Esophagus squamous epithelium (tissue), 5 donors: Measurements from ENCODE around the gene MALT1. TPM values are rescaled to one million over a fixed set of nuclear protein-coding genes. Genes with fewer than 3 reads are reported as not detected.
A peak's percentile ranks its signal among the peaks of the same experiment; 100 is the strongest.

Experiments
- DNase-seq: peaks from one replicate; lab custom pipeline; 2025; lab: John Stamatoyannopoulos, UW
- H3K27ac ChIP-seq, 4 donors: fragments of 200-600 bp; sonication (generic); one replicate each; pipeline ENCODE4 v1.5.1; 2016 to 2019; ENCODE audit warnings: mild to moderate bottlenecking in 1 of 4
- H3K27me3 ChIP-seq, 4 donors: fragments of 200-600 bp; sonication (generic); 1 replicate in 3 of 4; 2 replicates in 1 of 4; pipeline versions ENCODE4 v1.5.1 to v1.6.0; 2017 to 2021; ENCODE audit warnings: antibody characterized with exemption in 1 of 4
- H3K36me3 ChIP-seq, 3 donors: fragments of 200-600 bp; sonication (generic); one replicate each; pipeline ENCODE4 v1.5.1; 2016 to 2019
- H3K4me1 ChIP-seq, 3 donors: fragments of 200-600 bp; sonication (generic); one replicate each; pipeline ENCODE4 v1.5.1; 2017 to 2019
- H3K4me3 ChIP-seq, 4 donors: fragments of 200-600 bp; sonication (generic); 1 replicate in 3 of 4; 2 replicates in 1 of 4; pipeline ENCODE4 v1.5.1; 2016 to 2019; ENCODE audit warnings: mild to moderate bottlenecking in 2 of 4, moderate library complexity in 1 of 4
- H3K9me3 ChIP-seq, 3 donors: fragments of 200-600 bp; sonication (generic); one replicate each; pipeline ENCODE4 v1.5.1; 2016 to 2019
- POLR2A ChIP-seq, 4 donors: fragments of 450-650 bp; IDR thresholded peaks; one replicate each; pipeline ENCODE4 v1.6.1; 2017; ENCODE audit warnings: antibody characterized with exemption in 4 of 4, mild to moderate bottlenecking in 4 of 4, moderate library complexity in 3 of 4
- WGBS, 2 donors: methylation state at CpG; one replicate each; pipeline ENCODE4 v1.1.5; 2018; 5-methylcytosine and 5-hydroxymethylcytosine counted together
- intact Hi-C: fragments of 100-400 bp; cut with DNase I; formaldehyde crosslinking; loops from one replicate; pipeline ENCODE4 v1.15.0; 2022
- total RNA-seq, 4 donors: library from RNA; depleted of rRNA; stranded (reverse); fragments of >200 nt; gene quantifications; one replicate each; pipeline ENCODE4 v1.1.0, GENCODE V29; 2016
- TF ChIP-seq, protein P1 (sequence below), 6 experiments: fragments of 450-650 bp in 4 of 6; fragments of 200-600 bp in 2 of 6; sonication (generic) in 2 of 6; IDR thresholded peaks; one replicate each; pipeline ENCODE4 v1.5.1; 2016 to 2019; ENCODE audit warnings: antibody characterized with exemption in 6 of 6, mild to moderate bottlenecking in 4 of 6, moderate library complexity in 4 of 6
- donor health status: DM: yes; HTN: yes; CAD: no.

MALT1 gene
- total RNA-seq, 4 donors from 2014 or later = 25.2 to 48.6 (median 30.7) TPM

DNA sequence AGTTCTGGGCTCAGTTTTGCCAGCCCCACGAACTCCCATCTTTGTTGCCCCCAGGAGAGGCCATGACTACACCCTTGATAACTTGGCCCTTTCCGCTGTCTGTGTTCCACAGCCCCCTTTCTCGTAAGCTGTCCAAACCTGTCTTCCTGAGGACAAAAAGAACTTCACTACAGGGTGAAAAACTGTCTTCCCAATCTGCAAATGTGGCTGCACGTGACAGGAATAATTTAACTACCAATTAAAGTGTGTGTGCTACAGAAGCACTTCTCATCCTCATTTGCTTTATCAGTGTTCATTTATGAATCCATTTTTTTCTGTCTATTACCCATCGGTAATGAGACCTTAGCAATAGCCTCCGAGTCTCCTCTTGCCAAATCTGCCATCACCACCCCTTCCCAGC, 33.3 kb upstream of the MALT1 start:
- Histone ChIP-seq H3K36me3 (no peaks in the 10 kb centered on the region), H3K27ac (peak overlapping the region in 2 of 4 donors; percentile 66 to 74), H3K27me3 (no peaks in the 10 kb centered on the region), H3K4me1 (peaks cover 6 to 69% (median 28%) of the 10 kb centered on the region in 3 donors), H3K4me3 (no peak overlapping the region), H3K9me3 (no peaks in the 10 kb centered on the region)
- WGBS, 2 donors = 79 to 80% methylated on average over 6 of the region's 6 CpGs
- intact Hi-C loops = no loop called here
- no peak for TF ChIP-seq POLR2A (IDR thresholded peaks at IDR 0.05)
- TF ChIP-seq, protein P1, sequence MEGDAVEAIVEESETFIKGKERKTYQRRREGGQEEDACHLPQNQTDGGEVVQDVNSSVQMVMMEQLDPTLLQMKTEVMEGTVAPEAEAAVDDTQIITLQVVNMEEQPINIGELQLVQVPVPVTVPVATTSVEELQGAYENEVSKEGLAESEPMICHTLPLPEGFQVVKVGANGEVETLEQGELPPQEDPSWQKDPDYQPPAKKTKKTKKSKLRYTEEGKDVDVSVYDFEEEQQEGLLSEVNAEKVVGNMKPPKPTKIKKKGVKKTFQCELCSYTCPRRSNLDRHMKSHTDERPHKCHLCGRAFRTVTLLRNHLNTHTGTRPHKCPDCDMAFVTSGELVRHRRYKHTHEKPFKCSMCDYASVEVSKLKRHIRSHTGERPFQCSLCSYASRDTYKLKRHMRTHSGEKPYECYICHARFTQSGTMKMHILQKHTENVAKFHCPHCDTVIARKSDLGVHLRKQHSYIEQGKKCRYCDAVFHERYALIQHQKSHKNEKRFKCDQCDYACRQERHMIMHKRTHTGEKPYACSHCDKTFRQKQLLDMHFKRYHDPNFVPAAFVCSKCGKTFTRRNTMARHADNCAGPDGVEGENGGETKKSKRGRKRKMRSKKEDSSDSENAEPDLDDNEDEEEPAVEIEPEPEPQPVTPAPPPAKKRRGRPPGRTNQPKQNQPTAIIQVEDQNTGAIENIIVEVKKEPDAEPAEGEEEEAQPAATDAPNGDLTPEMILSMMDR (IDR thresholded peaks at IDR 0.05) = no peak
- no peak for DNase-seq

DNA sequence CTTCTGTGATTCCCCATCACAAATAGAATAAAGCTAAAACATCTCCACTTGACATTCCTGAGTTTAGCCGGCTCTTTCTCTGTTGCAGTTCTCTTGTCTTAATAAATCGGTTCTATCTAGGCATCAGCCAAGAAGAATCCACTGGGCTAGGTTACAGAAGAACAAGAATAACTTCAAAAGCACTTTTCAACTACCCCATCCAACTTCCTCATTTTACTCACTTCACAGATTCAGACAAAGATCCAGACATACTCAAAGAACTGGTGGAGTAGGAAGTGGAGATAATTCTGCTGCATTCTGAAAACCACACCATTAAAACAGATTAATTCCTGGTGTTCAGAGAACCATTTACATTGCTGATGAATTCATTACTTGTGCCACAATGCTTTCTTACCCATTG, 32.8 kb upstream of the MALT1 start:
- Histone ChIP-seq H3K4me1 (peaks cover 6 to 69% (median 28%) of the 10 kb centered on the region in 3 donors), H3K9me3 (no peaks in the 10 kb centered on the region), H3K27ac (peak overlapping the region in 2 of 4 donors; percentile 66 to 74), H3K36me3 (no peaks in the 10 kb centered on the region), H3K4me3 (no peak overlapping the region), H3K27me3 (no peaks in the 10 kb centered on the region)
- no peak for DNase-seq
- TF ChIP-seq, protein P1 (IDR thresholded peaks at IDR 0.05) = no peak
- no peak for TF ChIP-seq POLR2A (IDR thresholded peaks at IDR 0.05)
- intact Hi-C loops = no loop called here
- 30 to 37% methylated on average over 2 of the region's 2 CpGs for WGBS, 2 donors

DNA sequence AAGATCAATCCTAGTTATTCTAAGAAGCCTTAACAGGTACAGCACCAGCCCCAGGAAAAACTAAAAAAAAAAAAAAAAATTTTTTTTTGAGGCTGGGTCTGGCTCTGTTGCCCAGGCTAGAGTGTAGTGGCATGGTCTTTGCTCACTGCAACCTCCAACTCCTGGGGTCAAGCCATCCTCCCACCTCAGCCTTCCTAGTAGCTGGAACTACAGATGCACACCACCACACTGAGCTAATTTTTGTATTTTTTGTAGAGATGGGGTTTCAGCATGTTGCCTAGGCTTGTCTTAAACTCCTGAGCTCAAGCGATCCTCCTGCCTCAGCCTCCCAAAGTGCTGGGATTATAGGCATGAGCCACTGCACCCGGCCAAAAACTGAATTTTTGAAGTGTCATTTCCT, 32.0 kb upstream of the MALT1 start:
- Histone ChIP-seq H3K9me3 (no peaks in the 10 kb centered on the region), H3K27me3 (no peaks in the 10 kb centered on the region), H3K4me1 (peaks cover 6 to 67% (median 28%) of the 10 kb centered on the region in 3 donors), H3K4me3 (no peak overlapping the region), H3K36me3 (no peaks in the 10 kb centered on the region), H3K27ac (peak overlapping the region in 3 of 4 donors; percentile 52 to 74 (median 66))
- no peak for TF ChIP-seq POLR2A (IDR thresholded peaks at IDR 0.05)
- TF ChIP-seq, protein P1 (IDR thresholded peaks at IDR 0.05) = no peak
- no peak for DNase-seq
- intact Hi-C loops = no loop called here
- WGBS, 2 donors = 65 to 68% methylated on average over 2 of the region's 2 CpGs

DNA sequence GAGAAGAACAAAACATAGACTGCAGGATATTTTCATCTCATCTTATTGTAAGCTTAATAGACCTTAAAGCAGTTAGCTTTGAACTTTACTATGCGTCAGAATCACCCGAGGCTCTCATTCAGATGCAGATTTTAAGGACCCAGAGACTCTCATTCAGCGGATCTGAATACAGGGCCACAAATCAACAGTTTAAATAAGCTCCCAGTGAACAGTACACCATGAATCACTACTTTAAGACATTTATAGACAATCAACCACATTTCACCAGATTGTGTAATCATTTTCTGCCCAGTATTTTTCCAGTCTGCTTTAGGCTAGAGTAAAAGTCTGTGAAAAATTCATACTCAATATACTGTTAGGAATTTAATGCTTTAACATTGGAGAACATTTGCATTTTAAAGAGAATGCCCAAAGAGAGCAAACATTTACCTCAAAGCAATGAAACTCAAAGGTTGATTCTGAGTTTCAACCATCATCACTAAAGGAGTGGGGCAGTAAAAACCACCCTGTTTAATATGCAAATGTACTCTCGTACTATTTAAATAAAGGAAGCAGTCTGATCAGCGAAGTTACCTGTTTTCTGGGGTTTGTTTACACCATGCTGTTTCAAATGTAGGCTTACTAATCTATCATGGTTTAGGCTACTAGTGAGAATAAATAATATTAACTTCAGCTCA, 31.4 kb upstream of the MALT1 start:
- WGBS, 2 donors = 33 to 40% methylated on average over 5 of the region's 5 CpGs
- TF ChIP-seq POLR2A (IDR thresholded peaks at IDR 0.05) = no peak
- TF ChIP-seq, protein P1 (IDR thresholded peaks at IDR 0.05) = no peak

DNA sequence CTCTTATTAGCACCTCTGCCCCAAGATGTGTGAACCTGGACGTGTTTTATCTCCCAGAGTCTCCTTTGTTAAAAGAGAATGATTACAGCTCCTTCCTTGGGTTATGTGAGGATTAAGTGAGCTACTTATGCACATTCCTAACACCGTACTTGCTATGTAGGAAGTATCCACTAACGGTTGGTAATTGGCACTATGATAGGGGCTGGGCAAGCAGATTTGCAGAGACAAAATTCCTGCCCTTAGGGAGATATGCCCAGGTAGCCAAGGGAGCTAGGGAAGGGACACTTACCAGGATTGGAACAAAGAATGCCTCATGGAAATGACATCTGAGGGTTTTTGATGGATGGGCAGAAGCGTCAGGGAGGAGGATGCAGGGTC, 30.8 kb upstream of the MALT1 start:
- H3K9me3 ChIP-seq = no peaks in the 10 kb centered on the region
- intact Hi-C loops = no loop called here
- H3K27me3 ChIP-seq = no peaks in the 10 kb centered on the region
- peaks cover 6 to 59% (median 27%) of the 10 kb centered on the region in 3 donors for H3K4me1 ChIP-seq
- no peak for DNase-seq
- WGBS, 2 donors = 36 to 44% methylated on average over 4 of the region's 4 CpGs
- H3K36me3 ChIP-seq = no peaks in the 10 kb centered on the region
- H3K27ac ChIP-seq = peak overlapping the region; percentile 24 to 74 (median 59)
- no peak overlapping the region for H3K4me3 ChIP-seq
- TF ChIP-seq, protein P1 (IDR thresholded peaks at IDR 0.05) = no peak
- no peak for TF ChIP-seq POLR2A (IDR thresholded peaks at IDR 0.05)

More for the DNA sequence above, 31.4 kb upstream of the MALT1 start:
- Histone ChIP-seq H3K27me3 (no peaks in the 10 kb centered on the region), H3K9me3 (no peaks in the 10 kb centered on the region), H3K36me3 (no peaks in the 10 kb centered on the region), H3K4me3 (no peak overlapping the region), H3K4me1 (peaks cover 6 to 64% (median 28%) of the 10 kb centered on the region in 3 donors), H3K27ac (peak overlapping the region; percentile 24 to 74 (median 59))
- intact Hi-C loops = no loop called here
- no peak for DNase-seq
